IMR-90 (cell line): ENCODE measurements around the gene SNTG2. TPM values are rescaled to one million over a fixed set of nuclear protein-coding genes. Genes with fewer than 3 reads are reported as not detected.

Experiments used
- ATAC-seq: fragments of 200-7000 bp; cut with Tn5 transposase; 2 replicates; pipeline ENCODE4 v1.9.1; 2020; ENCODE audit warnings: low read depth, mild to moderate bottlenecking, moderate library complexity
- BruUV-seq: library from RNA; stranded (reverse); fragments of 400-500 nt; replicated peaks from 2 replicates; lab custom pipeline; 2021; lab: Mats Ljungman, UMichigan
- CTCF ChIA-PET: fragments of 300-600 bp; formaldehyde crosslinking; extraction: SDS; loops from one replicate; lab custom pipeline; 2021; ENCODE audit warnings: antibody characterized with exemption; lab: Yijun Ruan, JAX
- POLR2A ChIA-PET: fragments of 300-600 bp; sonication (Branson Sonifier 250); formaldehyde crosslinking; loops from one replicate; lab custom pipeline; 2022; ENCODE audit warnings: antibody characterized with exemption; ENCODE audit not compliant: unreplicated experiment; lab: Charles Lee
- DNase-seq: peaks from one replicate; pipeline ENCODE4 v3.0.0; 2013
- H2AFZ ChIP-seq: replicated peaks from 2 replicates; pipeline ENCODE3; 2013; ENCODE audit warnings: low read length, mild to moderate bottlenecking; ENCODE audit not compliant: poor library complexity
- H2AK5ac ChIP-seq: 2 replicates; pipeline ENCODE4 v1.6.1; 2013; ENCODE audit warnings: low read depth, low read length, inconsistent platforms
- H2AK9ac ChIP-seq: replicated peaks from 2 replicates; pipeline ENCODE3; 2013; ENCODE audit warnings: mild to moderate bottlenecking, low read depth, low read length, moderate library complexity; ENCODE audit not compliant: poor library complexity
- H2BK120ac ChIP-seq: 2 replicates; pipeline ENCODE4 v1.6.1; 2013; ENCODE audit warnings: low read depth, low read length, inconsistent platforms
- H2BK15ac ChIP-seq: 3 replicates; pipeline ENCODE4 v1.6.1; 2013; ENCODE audit warnings: low read depth, low read length, inconsistent platforms
- H2BK20ac ChIP-seq: 2 replicates; pipeline ENCODE4 v1.6.1; 2013; ENCODE audit warnings: low read depth, mild to moderate bottlenecking, inconsistent platforms, low read length, moderate library complexity
- H2BK5ac ChIP-seq: 2 replicates; pipeline ENCODE4 v1.6.1; 2013; ENCODE audit warnings: mild to moderate bottlenecking, low read depth, low read length, inconsistent platforms; ENCODE audit not compliant: poor library complexity, severe bottlenecking
- H3K14ac ChIP-seq: replicated peaks from 2 replicates; pipeline ENCODE4 v1.6.1; 2013; ENCODE audit warnings: low read depth, low read length, inconsistent platforms
- H3K18ac ChIP-seq: 2 replicates; pipeline ENCODE4 v1.6.1; 2013; ENCODE audit warnings: low read depth, low read length, control low read depth
- H3K23ac ChIP-seq: 2 replicates; pipeline ENCODE4 v1.6.1; 2013; ENCODE audit warnings: low read depth, low read length, inconsistent platforms
- H3K27ac ChIP-seq: 2 replicates; pipeline ENCODE4 v1.5.1; 2013; ENCODE audit warnings: mild to moderate bottlenecking, control low read depth, low read length; ENCODE audit not compliant: insufficient read depth
- H3K27me3 ChIP-seq: 2 replicates; pipeline ENCODE4 v1.6.1; 2013; ENCODE audit warnings: low read length; ENCODE audit not compliant: control insufficient read depth, insufficient read depth
- H3K36me3 ChIP-seq: 2 replicates; pipeline ENCODE4 v1.6.1; 2013; ENCODE audit warnings: low read length, mixed read lengths; ENCODE audit not compliant: control insufficient read depth, insufficient read depth
- H3K4ac ChIP-seq: 2 replicates; pipeline ENCODE4 v1.6.1; 2013; ENCODE audit warnings: low read depth, low read length, inconsistent platforms
- H3K4me1 ChIP-seq: 2 replicates; pipeline ENCODE4 v1.6.1; 2013; ENCODE audit warnings: low read length, mixed read lengths; ENCODE audit not compliant: control insufficient read depth, insufficient read depth
- H3K4me2 ChIP-seq: 2 replicates; pipeline ENCODE4 v1.6.1; 2013; ENCODE audit warnings: low read depth, mild to moderate bottlenecking, control low read depth, low read length, moderate library complexity
- H3K4me3 ChIP-seq: 2 replicates; pipeline ENCODE4 v1.5.1; 2013; ENCODE audit warnings: low read depth, mild to moderate bottlenecking, control low read depth, low read length, moderate library complexity; ENCODE audit not compliant: insufficient read depth
- H3K56ac ChIP-seq: 2 replicates; pipeline ENCODE4 v1.6.1; 2013; ENCODE audit warnings: low read length, inconsistent platforms; ENCODE audit not compliant: insufficient read depth; ENCODE audit errors: extremely low read depth
- H3K79me1 ChIP-seq, 2 experiments: 2 replicates each; pipeline ENCODE4 v1.6.1; 2013; ENCODE audit warnings: low read length in 2 of 2, inconsistent platforms in 1 of 2, low read depth in 1 of 2
- H3K9ac ChIP-seq: 2 replicates; pipeline ENCODE4 v1.6.1; 2013; ENCODE audit warnings: low read depth, low read length, control low read depth
- H3K9me1 ChIP-seq: 2 replicates; pipeline ENCODE4 v1.6.1; 2013; ENCODE audit warnings: low read length, inconsistent platforms; ENCODE audit not compliant: insufficient read depth
- H3K9me3 ChIP-seq: 2 replicates; pipeline ENCODE4 v1.6.1; 2013; ENCODE audit warnings: low read length; ENCODE audit not compliant: control insufficient read depth, insufficient read depth
- H4K20me1 ChIP-seq: 2 replicates; pipeline ENCODE4 v1.6.1; 2013; ENCODE audit warnings: low read length, inconsistent platforms; ENCODE audit not compliant: insufficient read depth
- H4K5ac ChIP-seq: 2 replicates; pipeline ENCODE4 v1.6.1; 2013; ENCODE audit warnings: mild to moderate bottlenecking, low read depth, low read length, control low read depth
- H4K8ac ChIP-seq, 2 experiments: 2 replicates each; pipeline ENCODE4 v1.6.1; 2013; ENCODE audit warnings: low read depth in 2 of 2, low read length in 2 of 2, control low read depth in 1 of 2, inconsistent platforms in 1 of 2
- H4K91ac ChIP-seq: 2 replicates; pipeline ENCODE4 v1.6.1; 2013; ENCODE audit warnings: low read depth, low read length, inconsistent platforms; ENCODE audit not compliant: insufficient read depth
- CEBPB ChIP-seq: IDR thresholded peaks from 2 replicates; pipeline ENCODE4 v1.6.1; 2012; ENCODE audit warnings: low read depth, low read length, improper control_type of control experiment
- FOS ChIP-seq: fragments of 150-350 bp; IDR thresholded peaks from 2 replicates; pipeline ENCODE4 v1.6.1; 2016; ENCODE audit warnings: low read depth, low read length
- MAZ ChIP-seq: IDR thresholded peaks from 2 replicates; pipeline ENCODE4 v1.6.1; 2012; ENCODE audit warnings: low read depth, mild to moderate bottlenecking, low read length, improper control_type of control experiment, moderate library complexity, borderline replicate concordance
- POLR2A ChIP-seq: IDR thresholded peaks from 2 replicates; pipeline ENCODE4 v1.6.1; 2012; ENCODE audit warnings: mild to moderate bottlenecking, low read depth, low read length
- RCOR1 ChIP-seq: IDR thresholded peaks from 2 replicates; pipeline ENCODE4 v1.6.1; 2012; ENCODE audit warnings: mild to moderate bottlenecking, low read length, improper control_type of control experiment; ENCODE audit not compliant: insufficient replicate concordance
- WGBS, 2 experiments: methylation state at CpG; one replicate each; pipeline versions ENCODE4 v1.1.5 to v1.1.7; 2013; ENCODE audit warnings: missing lambda C conversion rate in 2 of 2; ENCODE audit not compliant: insufficient read length in 1 of 2; ENCODE audit errors: extremely low coverage in 2 of 2; 5-methylcytosine and 5-hydroxymethylcytosine counted together
- dilution Hi-C: fragments of 300-500 bp; cut with HindIII; formaldehyde crosslinking; loops from one replicate; pipeline ENCODE4 v1.14.3; 2018; ENCODE audit warnings: low sequenced_read_pairs; ENCODE audit not compliant: unreplicated experiment
- in situ Hi-C: fragments of 300-500 bp; cut with MboI; formaldehyde crosslinking; loops from 3 replicates; pipeline ENCODE4 v1.14.3; 2019; ENCODE audit warnings: low sequenced_read_pairs, inconsistent platforms, mixed read lengths
- intact Hi-C: fragments of 100-400 bp; cut with micrococcal nuclease; formaldehyde crosslinking; loops from 2 replicates; pipeline ENCODE4 v1.10.0; 2022
- polyA plus RNA-seq, 3 experiments: library from polyadenylated mRNA; depleted of rRNA; stranded (reverse); fragments of >200 nt; gene quantifications; 2 replicates each; pipeline ENCODE4 v1.2.3, GENCODE V29; 2012; ENCODE audit warnings: low replicate concordance in 1 of 3
- total RNA-seq: library from RNA; depleted of rRNA; stranded (reverse); fragments of >200 nt; gene quantifications from 2 replicates; pipeline ENCODE4 v1.2.3, GENCODE V29; 2012
- TF ChIP-seq, protein P1 (sequence below): conservative IDR thresholded peaks from 2 replicates; pipeline ENCODE4 v1.5.1; 2012; ENCODE audit warnings: mild to moderate bottlenecking, low read depth, low read length, improper control_type of control experiment

SNTG2 gene
- total and polyA plus RNA-seq, 2 of the 4 experiments (the other 2 are of a cell fraction), result under 0.01 to 0.17 TPM

DNA sequence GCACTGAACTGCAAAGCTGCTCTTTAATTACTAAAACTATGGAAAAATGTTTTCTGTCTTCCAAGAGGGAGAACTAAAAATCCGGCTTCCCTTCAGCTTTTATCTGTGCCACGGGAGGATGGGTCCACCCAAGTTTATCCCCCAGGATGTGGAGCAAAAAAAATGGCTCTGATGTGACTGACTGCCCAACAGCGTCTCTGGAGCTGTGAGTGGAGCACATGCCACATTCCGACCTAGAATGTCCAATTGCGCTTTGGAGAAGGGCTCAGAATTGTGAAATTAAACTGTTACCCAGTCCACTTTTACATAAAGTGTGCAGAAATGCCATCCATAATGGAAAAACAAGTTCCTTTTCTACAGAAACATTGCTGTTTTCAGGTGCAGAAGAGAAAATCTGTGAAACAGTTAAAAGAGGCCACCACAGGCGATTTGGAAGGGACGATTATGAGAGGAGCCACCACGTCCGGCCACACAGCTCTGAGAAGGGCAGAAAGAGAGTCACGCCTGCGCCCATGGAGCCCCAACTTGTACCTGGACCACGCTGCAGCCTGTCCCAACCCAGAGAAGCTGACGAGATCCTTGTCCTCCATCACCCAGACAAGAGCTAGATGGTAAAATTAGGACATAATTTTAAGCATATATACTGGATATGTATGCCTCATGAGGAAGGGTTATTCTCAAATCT lies 362.7 kb downstream of the SNTG2 start:
- H2AK5ac ChIP-seq, result no peak overlapping the region
- H3K27ac ChIP-seq, result no peak overlapping the region
- H4K20me1 ChIP-seq, result no peaks in the 10 kb centered on the region
- no TSS peak for BruUV-seq
- no peak for DNase-seq
- H3K9ac ChIP-seq, result no peak overlapping the region
- dilution Hi-C loops, result no loop called here
- intact Hi-C loops, result no loop called here
- H3K4me2 ChIP-seq, result no peak overlapping the region
- no peak overlapping the region for H3K18ac ChIP-seq
- H3K36me3 ChIP-seq, result no peaks in the 10 kb centered on the region
- no peaks in the 10 kb centered on the region for H3K9me1 ChIP-seq
- H2BK120ac ChIP-seq, result no peak overlapping the region
- no peak for ATAC-seq
- H3K9me3 ChIP-seq, result peaks cover 18% of the 10 kb centered on the region
- ChIA-PET POLR2A (no interaction called here), CTCF (no interaction called here)
- H3K4me1 ChIP-seq, result no peaks in the 10 kb centered on the region
- H2BK20ac ChIP-seq, result no peak overlapping the region
- H3K4ac ChIP-seq, result no peak overlapping the region
- no peak overlapping the region for H3K14ac ChIP-seq
- H2AK9ac ChIP-seq, result no peak overlapping the region
- 7% methylated on average over 3 of the region's 13 CpGs; no CpG with 5 or more reads in 1 of the 2 experiments for WGBS, 2 experiments
- H3K4me3 ChIP-seq, result no peak overlapping the region
- no peak overlapping the region for H3K56ac ChIP-seq
- TF ChIP-seq CEBPB, result no peak
- no peak for TF ChIP-seq MAZ
- TF ChIP-seq, protein P1, sequence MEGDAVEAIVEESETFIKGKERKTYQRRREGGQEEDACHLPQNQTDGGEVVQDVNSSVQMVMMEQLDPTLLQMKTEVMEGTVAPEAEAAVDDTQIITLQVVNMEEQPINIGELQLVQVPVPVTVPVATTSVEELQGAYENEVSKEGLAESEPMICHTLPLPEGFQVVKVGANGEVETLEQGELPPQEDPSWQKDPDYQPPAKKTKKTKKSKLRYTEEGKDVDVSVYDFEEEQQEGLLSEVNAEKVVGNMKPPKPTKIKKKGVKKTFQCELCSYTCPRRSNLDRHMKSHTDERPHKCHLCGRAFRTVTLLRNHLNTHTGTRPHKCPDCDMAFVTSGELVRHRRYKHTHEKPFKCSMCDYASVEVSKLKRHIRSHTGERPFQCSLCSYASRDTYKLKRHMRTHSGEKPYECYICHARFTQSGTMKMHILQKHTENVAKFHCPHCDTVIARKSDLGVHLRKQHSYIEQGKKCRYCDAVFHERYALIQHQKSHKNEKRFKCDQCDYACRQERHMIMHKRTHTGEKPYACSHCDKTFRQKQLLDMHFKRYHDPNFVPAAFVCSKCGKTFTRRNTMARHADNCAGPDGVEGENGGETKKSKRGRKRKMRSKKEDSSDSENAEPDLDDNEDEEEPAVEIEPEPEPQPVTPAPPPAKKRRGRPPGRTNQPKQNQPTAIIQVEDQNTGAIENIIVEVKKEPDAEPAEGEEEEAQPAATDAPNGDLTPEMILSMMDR, result no peak
- TF ChIP-seq POLR2A, result no peak
- TF ChIP-seq FOS, result no peak
- no peak for TF ChIP-seq RCOR1
- no peak overlapping the region for H2BK15ac ChIP-seq
- H2AFZ ChIP-seq, result no peak overlapping the region
- H2BK5ac ChIP-seq, result no peak overlapping the region
- no peak overlapping the region for H4K8ac ChIP-seq
- H3K23ac ChIP-seq, result no peak overlapping the region
- H3K79me1 ChIP-seq, result no peaks in the 10 kb centered on the region
- H4K5ac ChIP-seq, result no peak overlapping the region
- in situ Hi-C loops, result no loop called here
- H4K91ac ChIP-seq, result no peak overlapping the region
- no peaks in the 10 kb centered on the region for H3K27me3 ChIP-seq
